HEK293 (cell line): ENCODE measurements around the gene KTN1.

ENCODE experiments used
- CTCF ChIA-PET: fragments of 350-600 bp; formaldehyde crosslinking; extraction: SDS; loops from one replicate; lab custom pipeline; 2021; ENCODE audit warnings: antibody characterized with exemption; lab: Yijun Ruan, JAX
- POLR2A ChIA-PET: fragments of 300-600 bp; formaldehyde crosslinking; extraction: SDS; loops from one replicate; lab custom pipeline; 2020; ENCODE audit warnings: antibody characterized with exemption, inconsistent platforms; lab: Yijun Ruan, JAX
- H3K27ac ChIP-seq: fragments of 200-500 bp; sonication (Bioruptor generic); 2 replicates; pipeline ENCODE4 v1.5.1; 2014; ENCODE audit warnings: low read depth, low read length, control low read depth, inconsistent platforms; ENCODE audit errors: extremely low read depth
- H3K36me3 ChIP-seq, 2 experiments: fragments of 200-500 bp in 1 of 2; sonication (Bioruptor generic) in 1 of 2; 1 replicate in 1 of 2; 2 replicates in 1 of 2; pipeline ENCODE4 v1.5.1; 2014 to 2017; ENCODE audit warnings: inconsistent platforms in 2 of 2, low read length in 2 of 2; ENCODE audit not compliant: control insufficient read depth in 2 of 2, insufficient read depth in 1 of 2
- H3K4me1 ChIP-seq: fragments of 200-500 bp; sonication (Bioruptor generic); 2 replicates; pipeline ENCODE4 v1.5.1; 2014; ENCODE audit warnings: mild to moderate bottlenecking, low read length, inconsistent platforms; ENCODE audit not compliant: control insufficient read depth, insufficient read depth
- H3K4me3 ChIP-seq: 2 replicates; pipeline ENCODE4 v1.5.1; 2011; ENCODE audit warnings: low read depth, mild to moderate bottlenecking, control low read depth, low read length, moderate library complexity
- H3K9me3 ChIP-seq: fragments of 200-500 bp; sonication (Bioruptor generic); 2 replicates; pipeline ENCODE4 v1.5.1; 2014; ENCODE audit warnings: low read depth, low read length, inconsistent platforms; ENCODE audit not compliant: control insufficient read depth, insufficient read depth
- FEZF1 ChIP-seq: fragments of 450-650 bp; formaldehyde crosslinking; IDR thresholded peaks from 2 replicates; pipeline ENCODE4 v1.5.1; 2016; ENCODE audit warnings: missing biosample characterization, missing genetic modification characterization
- GLIS2 ChIP-seq: fragments of 450-650 bp; formaldehyde crosslinking; IDR thresholded peaks from 2 replicates; pipeline ENCODE4 v1.5.1; 2016; ENCODE audit warnings: missing biosample characterization, missing genetic modification characterization
- IKZF3 ChIP-seq: fragments of 450-650 bp; IDR thresholded peaks from 2 replicates; pipeline ENCODE4 v1.5.0; 2018; ENCODE audit warnings: missing biosample characterization, mild to moderate bottlenecking, missing genetic modification characterization, moderate library complexity
- MYNN ChIP-seq: fragments of 450-650 bp; formaldehyde crosslinking; IDR thresholded peaks from 2 replicates; pipeline ENCODE4 v1.5.1; 2016; ENCODE audit warnings: missing biosample characterization, missing genetic modification characterization, borderline replicate concordance
- OSR2 ChIP-seq: fragments of 450-650 bp; formaldehyde crosslinking; IDR thresholded peaks from 2 replicates; pipeline ENCODE4 v1.5.1; 2016; ENCODE audit warnings: missing biosample characterization, missing genetic modification characterization
- PRDM1 ChIP-seq: fragments of 450-650 bp; formaldehyde crosslinking; IDR thresholded peaks from 2 replicates; pipeline ENCODE4; 2016; ENCODE audit warnings: missing biosample characterization, missing genetic modification characterization
- RBAK ChIP-seq: fragments of 450-650 bp; formaldehyde crosslinking; IDR thresholded peaks from 2 replicates; pipeline ENCODE4 v1.5.1; 2016; ENCODE audit warnings: missing biosample characterization, missing genetic modification characterization
- SP7 ChIP-seq: fragments of 450-650 bp; formaldehyde crosslinking; IDR thresholded peaks from 2 replicates; pipeline ENCODE4 v1.5.1; 2016; ENCODE audit warnings: missing biosample characterization, missing genetic modification characterization
- YY1 ChIP-seq: fragments of 450-650 bp; formaldehyde crosslinking; IDR thresholded peaks from 2 replicates; pipeline ENCODE4 v1.5.1; 2018; ENCODE audit warnings: missing biosample characterization, missing genetic modification characterization
- ZFP37 ChIP-seq: fragments of 450-650 bp; formaldehyde crosslinking; IDR thresholded peaks from 2 replicates; pipeline ENCODE4 v1.5.1; 2016; ENCODE audit warnings: missing biosample characterization, missing genetic modification characterization
- ZIC2 ChIP-seq: fragments of 450-650 bp; formaldehyde crosslinking; IDR thresholded peaks from 2 replicates; pipeline ENCODE4 v1.5.1; 2016; ENCODE audit warnings: missing biosample characterization, missing genetic modification characterization
- ZNF174 ChIP-seq: fragments of 450-650 bp; formaldehyde crosslinking; IDR thresholded peaks from 2 replicates; pipeline ENCODE4 v1.5.0; 2017; ENCODE audit warnings: missing biosample characterization, mild to moderate bottlenecking, missing genetic modification characterization
- ZNF19 ChIP-seq: fragments of 450-650 bp; formaldehyde crosslinking; IDR thresholded peaks from 2 replicates; pipeline ENCODE4; 2016; ENCODE audit warnings: missing biosample characterization, missing genetic modification characterization, low read depth
- ZNF223 ChIP-seq: fragments of 450-650 bp; formaldehyde crosslinking; IDR thresholded peaks from 2 replicates; pipeline ENCODE4 v1.5.1; 2016; ENCODE audit warnings: missing biosample characterization, missing genetic modification characterization
- ZNF311 ChIP-seq: fragments of 450-650 bp; formaldehyde crosslinking; IDR thresholded peaks from 2 replicates; pipeline ENCODE4 v1.5.1; 2017; ENCODE audit warnings: missing biosample characterization, missing genetic modification characterization, borderline replicate concordance
- ZNF350 ChIP-seq: fragments of 450-650 bp; formaldehyde crosslinking; IDR thresholded peaks from 2 replicates; pipeline ENCODE4 v1.5.0; 2017; ENCODE audit warnings: missing biosample characterization, mild to moderate bottlenecking, missing genetic modification characterization
- ZNF423 ChIP-seq: fragments of 450-650 bp; formaldehyde crosslinking; IDR thresholded peaks from 2 replicates; pipeline ENCODE4 v1.5.1; 2016; ENCODE audit warnings: missing biosample characterization, missing genetic modification characterization
- ZNF623 ChIP-seq: fragments of 450-650 bp; formaldehyde crosslinking; IDR thresholded peaks from 2 replicates; pipeline ENCODE4 v1.5.1; 2016; ENCODE audit warnings: missing biosample characterization, missing genetic modification characterization
- ZNF624 ChIP-seq: fragments of 450-650 bp; formaldehyde crosslinking; IDR thresholded peaks from 2 replicates; pipeline ENCODE4 v1.5.1; 2017; ENCODE audit warnings: missing biosample characterization, missing genetic modification characterization
- ZNF629 ChIP-seq: fragments of 450-650 bp; formaldehyde crosslinking; IDR thresholded peaks from 2 replicates; pipeline ENCODE4 v1.5.1; 2017; ENCODE audit warnings: missing biosample characterization, missing genetic modification characterization
- ZNF785 ChIP-seq: fragments of 450-650 bp; formaldehyde crosslinking; IDR thresholded peaks from 2 replicates; pipeline ENCODE4 v1.5.1; 2016; ENCODE audit warnings: missing biosample characterization, missing genetic modification characterization
- ZNF791 ChIP-seq: fragments of 450-650 bp; formaldehyde crosslinking; IDR thresholded peaks from 2 replicates; pipeline ENCODE4 v1.5.1; 2016; ENCODE audit warnings: missing biosample characterization, missing genetic modification characterization
- ZSCAN30 ChIP-seq: fragments of 450-650 bp; IDR thresholded peaks from 2 replicates; pipeline ENCODE4 v1.5.1; 2018; ENCODE audit warnings: missing biosample characterization, mild to moderate bottlenecking, missing genetic modification characterization, moderate library complexity
- ZXDB ChIP-seq: fragments of 450-650 bp; formaldehyde crosslinking; IDR thresholded peaks from 2 replicates; pipeline ENCODE4 v1.5.1; 2016; ENCODE audit warnings: missing biosample characterization, missing genetic modification characterization
- TF ChIP-seq, protein P1 (sequence below): fragments of 450-650 bp; formaldehyde crosslinking; IDR thresholded peaks from 2 replicates; pipeline ENCODE4 v1.5.1; 2016; ENCODE audit warnings: missing biosample characterization, missing genetic modification characterization
- TF ChIP-seq, protein P2 (sequence below): fragments of 450-650 bp; formaldehyde crosslinking; IDR thresholded peaks from 2 replicates; pipeline ENCODE4 v1.5.1; 2017; ENCODE audit warnings: missing biosample characterization, missing genetic modification characterization
- TF ChIP-seq, protein P3 (sequence below): fragments of 450-650 bp; formaldehyde crosslinking; IDR thresholded peaks from 2 replicates; pipeline ENCODE4 v1.5.1; 2017; ENCODE audit warnings: missing biosample characterization, missing genetic modification characterization
- TF ChIP-seq, protein P4 (sequence below): fragments of 450-650 bp; formaldehyde crosslinking; IDR thresholded peaks from 2 replicates; pipeline ENCODE4 v1.5.1; 2016; ENCODE audit warnings: missing biosample characterization, missing genetic modification characterization
- TF ChIP-seq, protein P5 (sequence below): fragments of 450-650 bp; formaldehyde crosslinking; IDR thresholded peaks from 2 replicates; pipeline ENCODE4 v1.5.1; 2017; ENCODE audit warnings: missing biosample characterization, missing genetic modification characterization

Gene KTN1

DNA sequence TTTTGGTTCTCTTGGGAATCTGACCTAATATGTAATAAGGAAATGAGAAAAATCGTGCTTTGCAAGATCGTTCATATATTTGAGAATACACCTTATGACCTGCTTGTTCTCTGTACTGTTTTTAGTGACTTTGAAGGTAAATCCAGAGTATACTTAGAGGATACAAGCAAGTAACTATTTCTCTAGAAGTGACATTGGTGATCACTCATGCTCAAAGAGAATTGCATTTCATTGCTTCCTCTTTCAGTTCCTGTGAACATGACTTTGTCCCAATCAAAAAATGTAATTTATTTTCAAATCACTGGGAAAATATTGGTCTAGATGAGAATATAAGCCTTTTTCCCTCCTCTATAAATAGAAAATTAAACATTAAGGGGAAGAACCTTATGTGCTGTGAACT is 2.7 kb downstream of the KTN1 start:
- POLR2A ChIA-PET: no interaction called here

DNA sequence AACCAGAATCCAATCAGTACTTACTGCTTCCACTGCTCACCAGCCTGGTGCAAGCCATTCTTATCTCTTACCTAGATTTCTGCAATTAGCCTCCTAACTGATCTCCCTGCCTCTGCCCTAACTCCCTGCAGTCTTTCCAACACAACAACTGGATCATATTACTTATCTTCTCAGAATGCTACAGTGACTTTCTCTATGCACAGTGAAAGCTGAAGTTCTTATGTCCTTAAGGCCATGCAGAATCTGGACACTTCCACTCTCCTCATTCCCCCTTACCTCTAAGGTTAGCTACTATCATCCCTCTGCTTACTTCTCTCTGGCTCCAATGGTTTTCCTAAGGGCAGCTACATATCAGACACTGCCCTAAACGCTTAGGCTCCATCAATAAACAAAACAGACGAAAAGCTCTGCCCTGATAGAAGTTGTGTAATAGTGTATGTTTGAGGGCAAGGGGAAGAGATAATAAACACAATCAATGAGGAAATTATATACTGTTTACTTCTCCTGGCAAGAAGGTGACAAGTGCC is 4.0 kb downstream of the KTN1 start:
- CTCF ChIA-PET: interaction anchor here (3.2 kb wide), 1 partner anchor 138 kb away, joined by 13 read pairs; no protein-coding TSS in a partner anchor
- H3K9me3 ChIP-seq: no peaks in the 10 kb centered on the region
- H3K27ac ChIP-seq: peak overlapping the region; percentile 57
- POLR2A ChIA-PET: no interaction called here
- no peak overlapping the region for H3K4me3 ChIP-seq
- no peaks in the 10 kb centered on the region for H3K36me3 ChIP-seq
- H3K4me1 ChIP-seq: peaks cover 58% of the 10 kb centered on the region
- TF ChIP-seq ZXDB (tag by site-specific recombination) (peak; percentile 81), IKZF3 (tag by site-specific recombination) (0 out of 2 replicates have a peak, but pooled peaks have one; percentile 36), RBAK (tag by site-specific recombination) (no peak), ZFP37 (tag by site-specific recombination) (0 out of 2 replicates have a peak, but pooled peaks have one; percentile 23), MYNN (tag by site-specific recombination) (no peak), OSR2 (tag by site-specific recombination) (peak; percentile 79), SP7 (tag by site-specific recombination) (peak; percentile 68; the same call in 1 of the 2 replicates), ZNF223 (tag by site-specific recombination) (no peak), PRDM1 (tag by site-specific recombination) (peak; percentile 87), FEZF1 (tag by site-specific recombination) (peak; percentile 28; the same call in 1 of the 2 replicates), ZIC2 (tag by site-specific recombination) (peak; percentile 40; the same call in 1 of the 2 replicates)
- TF ChIP-seq, protein P1, sequence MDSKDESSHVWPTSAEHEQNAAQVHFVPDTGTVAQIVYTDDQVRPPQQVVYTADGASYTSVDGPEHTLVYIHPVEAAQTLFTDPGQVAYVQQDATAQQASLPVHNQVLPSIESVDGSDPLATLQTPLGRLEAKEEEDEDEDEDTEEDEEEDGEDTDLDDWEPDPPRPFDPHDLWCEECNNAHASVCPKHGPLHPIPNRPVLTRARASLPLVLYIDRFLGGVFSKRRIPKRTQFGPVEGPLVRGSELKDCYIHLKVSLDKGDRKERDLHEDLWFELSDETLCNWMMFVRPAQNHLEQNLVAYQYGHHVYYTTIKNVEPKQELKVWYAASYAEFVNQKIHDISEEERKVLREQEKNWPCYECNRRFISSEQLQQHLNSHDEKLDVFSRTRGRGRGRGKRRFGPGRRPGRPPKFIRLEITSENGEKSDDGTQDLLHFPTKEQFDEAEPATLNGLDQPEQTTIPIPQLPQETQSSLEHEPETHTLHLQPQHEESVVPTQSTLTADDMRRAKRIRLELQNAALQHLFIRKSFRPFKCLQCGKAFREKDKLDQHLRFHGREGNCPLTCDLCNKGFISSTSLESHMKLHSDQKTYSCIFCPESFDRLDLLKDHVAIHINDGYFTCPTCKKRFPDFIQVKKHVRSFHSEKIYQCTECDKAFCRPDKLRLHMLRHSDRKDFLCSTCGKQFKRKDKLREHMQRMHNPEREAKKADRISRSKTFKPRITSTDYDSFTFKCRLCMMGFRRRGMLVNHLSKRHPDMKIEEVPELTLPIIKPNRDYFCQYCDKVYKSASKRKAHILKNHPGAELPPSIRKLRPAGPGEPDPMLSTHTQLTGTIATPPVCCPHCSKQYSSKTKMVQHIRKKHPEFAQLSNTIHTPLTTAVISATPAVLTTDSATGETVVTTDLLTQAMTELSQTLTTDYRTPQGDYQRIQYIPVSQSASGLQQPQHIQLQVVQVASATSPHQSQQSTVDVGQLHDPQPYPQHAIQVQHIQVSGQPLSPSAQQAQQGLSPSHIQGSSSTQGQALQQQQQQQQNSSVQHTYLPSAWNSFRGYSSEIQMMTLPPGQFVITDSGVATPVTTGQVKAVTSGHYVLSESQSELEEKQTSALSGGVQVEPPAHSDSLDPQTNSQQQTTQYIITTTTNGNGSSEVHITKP (tag by site-specific recombination): peak; percentile 84

More for the DNA sequence above, 2.7 kb downstream of the KTN1 start:
- Histone ChIP-seq H3K4me1 (peaks cover 49% of the 10 kb centered on the region), H3K27ac (no peak overlapping the region), H3K9me3 (no peaks in the 10 kb centered on the region), H3K4me3 (no peak overlapping the region), H3K36me3 (no peaks in the 10 kb centered on the region)
- CTCF ChIA-PET: no interaction called here
- TF ChIP-seq, protein P2, sequence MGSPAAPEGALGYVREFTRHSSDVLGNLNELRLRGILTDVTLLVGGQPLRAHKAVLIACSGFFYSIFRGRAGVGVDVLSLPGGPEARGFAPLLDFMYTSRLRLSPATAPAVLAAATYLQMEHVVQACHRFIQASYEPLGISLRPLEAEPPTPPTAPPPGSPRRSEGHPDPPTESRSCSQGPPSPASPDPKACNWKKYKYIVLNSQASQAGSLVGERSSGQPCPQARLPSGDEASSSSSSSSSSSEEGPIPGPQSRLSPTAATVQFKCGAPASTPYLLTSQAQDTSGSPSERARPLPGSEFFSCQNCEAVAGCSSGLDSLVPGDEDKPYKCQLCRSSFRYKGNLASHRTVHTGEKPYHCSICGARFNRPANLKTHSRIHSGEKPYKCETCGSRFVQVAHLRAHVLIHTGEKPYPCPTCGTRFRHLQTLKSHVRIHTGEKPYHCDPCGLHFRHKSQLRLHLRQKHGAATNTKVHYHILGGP (tag by site-specific recombination): no peak
- no peak for TF ChIP-seq ZXDB (tag by site-specific recombination)
- no peak for TF ChIP-seq ZNF174 (tag by site-specific recombination)
- no peak for TF ChIP-seq ZSCAN30
- TF ChIP-seq, protein P3, sequence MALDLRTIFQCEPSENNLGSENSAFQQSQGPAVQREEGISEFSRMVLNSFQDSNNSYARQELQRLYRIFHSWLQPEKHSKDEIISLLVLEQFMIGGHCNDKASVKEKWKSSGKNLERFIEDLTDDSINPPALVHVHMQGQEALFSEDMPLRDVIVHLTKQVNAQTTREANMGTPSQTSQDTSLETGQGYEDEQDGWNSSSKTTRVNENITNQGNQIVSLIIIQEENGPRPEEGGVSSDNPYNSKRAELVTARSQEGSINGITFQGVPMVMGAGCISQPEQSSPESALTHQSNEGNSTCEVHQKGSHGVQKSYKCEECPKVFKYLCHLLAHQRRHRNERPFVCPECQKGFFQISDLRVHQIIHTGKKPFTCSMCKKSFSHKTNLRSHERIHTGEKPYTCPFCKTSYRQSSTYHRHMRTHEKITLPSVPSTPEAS (tag by site-specific recombination): no peak
- no peak for TF ChIP-seq GLIS2 (tag by site-specific recombination)
- no peak for TF ChIP-seq YY1 (tag by site-specific recombination)
- no peak for TF ChIP-seq ZNF629 (tag by site-specific recombination)
- TF ChIP-seq ZNF350 (tag by site-specific recombination): no peak
- TF ChIP-seq, protein P4, sequence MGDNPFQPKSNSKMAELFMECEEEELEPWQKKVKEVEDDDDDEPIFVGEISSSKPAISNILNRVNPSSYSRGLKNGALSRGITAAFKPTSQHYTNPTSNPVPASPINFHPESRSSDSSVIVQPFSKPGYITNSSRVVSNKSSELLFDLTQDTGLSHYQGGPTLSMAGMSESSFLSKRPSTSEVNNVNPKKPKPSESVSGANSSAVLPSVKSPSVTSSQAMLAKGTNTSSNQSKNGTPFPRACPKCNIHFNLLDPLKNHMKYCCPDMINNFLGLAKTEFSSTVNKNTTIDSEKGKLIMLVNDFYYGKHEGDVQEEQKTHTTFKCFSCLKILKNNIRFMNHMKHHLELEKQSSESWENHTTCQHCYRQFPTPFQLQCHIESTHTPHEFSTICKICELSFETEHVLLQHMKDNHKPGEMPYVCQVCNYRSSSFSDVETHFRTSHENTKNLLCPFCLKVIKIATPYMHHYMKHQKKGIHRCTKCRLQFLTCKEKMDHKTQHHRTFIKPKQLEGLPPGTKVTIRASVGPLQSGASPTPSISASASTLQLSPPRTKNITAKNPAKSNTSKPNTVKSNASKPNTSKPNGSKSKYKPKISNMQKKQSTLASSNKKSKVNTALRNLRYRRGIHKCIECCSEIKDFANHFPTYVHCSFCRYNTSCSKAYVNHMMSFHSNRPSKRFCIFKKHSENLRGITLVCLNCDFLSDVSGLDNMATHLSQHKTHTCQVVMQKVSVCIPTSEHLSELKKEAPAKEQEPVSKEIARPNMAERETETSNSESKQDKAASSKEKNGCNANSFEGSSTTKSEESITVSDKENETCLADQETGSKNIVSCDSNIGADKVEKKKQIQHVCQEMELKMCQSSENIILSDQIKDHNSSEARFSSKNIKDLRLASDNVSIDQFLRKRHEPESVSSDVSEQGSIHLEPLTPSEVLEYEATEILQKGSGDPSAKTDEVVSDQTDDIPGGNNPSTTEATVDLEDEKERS (tag by site-specific recombination): no peak
- TF ChIP-seq ZNF623 (tag by site-specific recombination): no peak
- no peak for TF ChIP-seq ZNF423 (tag by site-specific recombination)
- no peak for TF ChIP-seq ZIC2 (tag by site-specific recombination)
- TF ChIP-seq ZNF791: no peak
- no peak for TF ChIP-seq ZNF19 (tag by site-specific recombination)
- TF ChIP-seq MYNN (tag by site-specific recombination): no peak
- no peak for TF ChIP-seq ZNF311 (tag by site-specific recombination)
- TF ChIP-seq ZNF624 (tag by site-specific recombination): no peak
- no peak for TF ChIP-seq ZNF785 (tag by site-specific recombination)
- TF ChIP-seq, protein P5, sequence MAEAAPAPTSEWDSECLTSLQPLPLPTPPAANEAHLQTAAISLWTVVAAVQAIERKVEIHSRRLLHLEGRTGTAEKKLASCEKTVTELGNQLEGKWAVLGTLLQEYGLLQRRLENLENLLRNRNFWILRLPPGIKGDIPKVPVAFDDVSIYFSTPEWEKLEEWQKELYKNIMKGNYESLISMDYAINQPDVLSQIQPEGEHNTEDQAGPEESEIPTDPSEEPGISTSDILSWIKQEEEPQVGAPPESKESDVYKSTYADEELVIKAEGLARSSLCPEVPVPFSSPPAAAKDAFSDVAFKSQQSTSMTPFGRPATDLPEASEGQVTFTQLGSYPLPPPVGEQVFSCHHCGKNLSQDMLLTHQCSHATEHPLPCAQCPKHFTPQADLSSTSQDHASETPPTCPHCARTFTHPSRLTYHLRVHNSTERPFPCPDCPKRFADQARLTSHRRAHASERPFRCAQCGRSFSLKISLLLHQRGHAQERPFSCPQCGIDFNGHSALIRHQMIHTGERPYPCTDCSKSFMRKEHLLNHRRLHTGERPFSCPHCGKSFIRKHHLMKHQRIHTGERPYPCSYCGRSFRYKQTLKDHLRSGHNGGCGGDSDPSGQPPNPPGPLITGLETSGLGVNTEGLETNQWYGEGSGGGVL (tag by site-specific recombination): no peak
